ENCODE measurements around the gene CREB5.
"Not testable (repeated sequence)": the region's sequence is repeated elsewhere in the genome, so short reads cannot be mapped to it uniquely, and the experiment has no call there.

Gene CREB5, protein sequence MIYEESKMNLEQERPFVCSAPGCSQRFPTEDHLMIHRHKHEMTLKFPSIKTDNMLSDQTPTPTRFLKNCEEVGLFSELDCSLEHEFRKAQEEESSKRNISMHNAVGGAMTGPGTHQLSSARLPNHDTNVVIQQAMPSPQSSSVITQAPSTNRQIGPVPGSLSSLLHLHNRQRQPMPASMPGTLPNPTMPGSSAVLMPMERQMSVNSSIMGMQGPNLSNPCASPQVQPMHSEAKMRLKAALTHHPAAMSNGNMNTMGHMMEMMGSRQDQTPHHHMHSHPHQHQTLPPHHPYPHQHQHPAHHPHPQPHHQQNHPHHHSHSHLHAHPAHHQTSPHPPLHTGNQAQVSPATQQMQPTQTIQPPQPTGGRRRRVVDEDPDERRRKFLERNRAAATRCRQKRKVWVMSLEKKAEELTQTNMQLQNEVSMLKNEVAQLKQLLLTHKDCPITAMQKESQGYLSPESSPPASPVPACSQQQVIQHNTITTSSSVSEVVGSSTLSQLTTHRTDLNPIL

DNA sequence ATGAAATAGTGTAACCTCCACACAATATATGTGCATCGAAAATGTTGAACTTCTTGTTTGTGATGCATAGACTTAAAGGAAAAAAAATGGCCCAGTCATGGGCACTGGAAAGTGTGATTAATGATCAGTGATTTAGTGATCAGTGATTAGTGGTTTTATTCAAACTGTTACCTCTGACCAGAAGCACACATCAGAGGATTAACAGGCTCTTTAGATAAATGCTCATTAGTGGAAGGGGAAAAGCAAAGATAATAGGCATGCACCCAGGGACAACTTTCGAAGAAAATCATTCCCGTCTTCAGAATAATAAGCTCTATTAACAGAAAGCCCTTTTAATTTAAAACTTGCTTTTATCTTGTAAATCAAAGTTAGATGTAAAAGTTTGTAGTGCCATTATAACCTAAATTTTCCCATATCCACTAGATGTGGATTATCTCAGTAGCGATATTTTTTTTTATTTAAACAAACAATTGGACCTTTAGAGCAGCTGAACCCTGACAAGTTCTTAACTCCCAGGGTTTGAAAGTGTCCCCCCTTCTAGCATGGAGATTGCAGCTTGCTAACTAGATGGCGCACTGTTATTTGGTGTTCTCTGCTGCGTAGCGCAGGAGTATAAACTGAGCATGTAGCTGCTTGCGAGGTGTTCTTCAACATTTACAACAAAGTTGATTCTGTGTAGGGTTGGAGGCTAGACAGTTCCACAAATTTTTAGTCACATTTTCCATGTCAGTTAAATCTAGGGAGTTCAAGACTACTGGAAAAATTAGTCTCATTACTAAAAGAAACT, at the start of gene CREB5:
Gene CREB5 (plus strand): TSS at position 643 of the 787 bp plus-strand sequence. CDS start 397 bp downstream, outside the sequence.
- DNase-seq = no peak

DNA sequence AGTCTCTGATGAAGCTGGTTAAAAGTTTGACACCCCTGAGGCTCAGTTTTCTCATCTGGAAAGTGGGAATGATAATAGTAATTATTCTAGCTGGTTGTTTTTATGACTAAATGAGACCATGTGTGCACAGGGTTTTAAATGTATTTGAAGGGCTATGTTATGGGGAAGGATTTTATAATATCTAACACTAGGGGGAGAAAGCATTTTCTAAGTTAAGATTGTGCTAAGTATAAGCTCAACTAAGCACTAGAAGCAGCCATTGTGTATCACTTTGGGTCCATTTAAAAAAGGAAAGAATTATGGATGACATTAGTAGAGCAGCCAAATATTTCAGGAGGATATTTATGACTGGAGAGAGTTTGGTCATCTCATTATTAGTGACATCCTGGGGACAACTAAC, 49.5 kb upstream of the CREB5 start:
- no peak for DNase-seq

DNA sequence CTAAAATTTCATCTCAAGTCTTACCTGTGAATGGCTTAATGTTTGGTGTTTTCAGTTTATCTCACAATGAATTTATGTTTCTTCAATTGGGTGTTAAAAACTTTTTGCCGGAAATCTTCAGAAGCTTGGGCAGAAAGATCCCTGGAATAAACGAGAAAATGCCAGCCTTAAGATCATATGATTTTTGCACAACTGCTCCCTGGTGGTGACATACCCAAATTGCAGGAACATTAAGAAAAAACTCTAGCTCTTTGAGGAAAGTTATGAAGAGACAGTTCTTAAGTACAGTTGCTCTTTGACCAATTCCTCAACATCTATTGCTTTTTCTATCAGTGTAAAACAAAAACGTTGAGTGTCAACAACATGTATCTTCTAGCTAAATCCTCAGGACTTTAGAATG, 48.2 kb upstream of the CREB5 start:
- DNase-seq = no peak

DNA sequence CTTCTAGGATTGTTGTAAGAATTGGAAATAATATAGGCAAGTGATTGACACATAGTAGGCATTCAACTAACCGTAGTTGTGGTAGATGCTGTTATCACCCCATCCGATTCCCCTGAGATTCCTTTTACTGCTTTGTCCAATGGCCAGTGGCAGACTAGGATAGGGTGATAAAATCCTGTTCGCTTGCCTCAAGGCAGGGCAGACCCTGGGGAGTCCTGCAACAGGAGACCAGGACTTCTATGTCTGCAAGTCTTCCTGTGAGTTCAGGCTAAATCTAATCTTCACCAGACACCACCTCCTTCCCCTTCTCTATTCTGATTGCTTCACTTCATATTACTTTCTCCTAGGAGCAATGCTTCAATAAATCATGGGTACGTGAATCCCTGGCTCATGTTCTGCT, 42.8 kb upstream of the CREB5 start:
- DNase-seq = no peak

DNA sequence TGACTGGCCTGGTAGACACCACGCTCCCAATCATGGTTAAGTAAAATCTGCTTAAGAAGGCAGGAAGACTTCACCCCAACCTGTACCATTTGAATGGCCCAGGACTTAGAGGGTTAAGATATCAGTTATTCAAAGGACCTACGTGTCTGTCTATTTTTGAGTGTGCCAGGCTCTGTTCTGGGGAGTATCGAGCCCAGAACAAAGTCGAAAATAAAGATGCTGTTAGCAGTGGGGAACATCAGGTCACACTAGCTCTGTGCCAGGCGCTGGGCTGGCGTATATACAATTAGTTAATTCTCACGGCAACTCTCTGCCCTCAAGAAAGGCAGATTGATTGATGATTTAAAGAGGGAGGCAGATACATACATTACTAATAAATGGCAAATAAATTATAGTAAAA, 40.5 kb upstream of the CREB5 start:
- no peak for DNase-seq

DNA sequence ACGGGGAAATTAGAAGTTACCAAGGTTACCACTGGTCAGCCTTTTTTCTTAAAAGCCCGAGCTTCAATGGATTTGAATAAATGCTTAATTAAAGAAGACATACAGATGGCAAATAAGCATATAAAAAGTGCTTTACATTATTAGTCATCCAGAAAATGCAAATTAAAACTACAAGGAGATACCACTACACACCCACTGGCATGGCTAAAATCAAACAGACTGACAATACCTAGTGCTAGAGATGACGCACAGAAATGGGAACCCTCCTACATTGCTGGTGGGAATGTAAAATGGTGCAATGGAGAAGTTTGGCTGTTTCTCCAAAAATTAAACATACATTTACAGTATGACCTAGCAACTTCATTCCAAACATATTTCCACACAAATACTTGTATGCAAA, 38.3 kb upstream of the CREB5 start:
- no peak for DNase-seq

DNA sequence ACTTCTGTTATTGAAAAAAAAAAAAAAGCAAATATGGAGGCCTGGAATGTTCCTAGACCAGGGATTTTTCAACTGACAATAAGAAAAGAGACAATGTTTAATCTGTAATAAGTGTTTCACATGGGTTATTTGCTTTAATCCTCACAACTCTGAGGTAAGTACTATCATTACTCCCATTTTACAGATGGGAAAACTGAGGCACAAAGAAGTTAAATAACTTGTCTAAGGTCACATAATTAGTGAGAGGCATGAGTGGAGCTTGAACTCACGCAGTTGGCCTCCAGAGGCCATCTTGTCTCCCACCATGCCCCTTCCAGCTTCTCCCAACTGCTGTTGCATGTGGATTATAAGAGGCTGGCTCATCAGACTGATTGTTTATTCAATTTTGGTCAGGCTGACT, 36.6 kb upstream of the CREB5 start:
- DNase-seq = no peak

DNA sequence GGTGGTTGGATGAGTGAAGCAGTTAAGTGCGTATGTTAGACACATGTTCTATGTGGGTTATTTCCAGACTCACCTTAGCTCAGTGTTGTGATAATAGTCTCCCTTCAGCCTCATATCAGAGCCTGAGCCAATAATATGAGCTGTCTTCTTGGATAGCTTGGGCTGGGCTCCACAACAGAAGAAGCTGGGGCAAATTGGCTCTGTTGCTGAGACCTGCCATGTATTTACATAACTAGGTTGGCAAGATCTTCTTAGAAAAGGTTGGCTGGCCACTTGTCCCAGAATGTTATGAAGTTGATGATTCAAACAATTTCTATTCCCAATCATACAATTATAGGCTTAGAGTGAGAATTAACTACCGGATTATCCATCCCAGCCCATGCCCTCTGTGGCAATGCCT, 35.7 kb upstream of the CREB5 start:
- DNase-seq = no peak

DNA sequence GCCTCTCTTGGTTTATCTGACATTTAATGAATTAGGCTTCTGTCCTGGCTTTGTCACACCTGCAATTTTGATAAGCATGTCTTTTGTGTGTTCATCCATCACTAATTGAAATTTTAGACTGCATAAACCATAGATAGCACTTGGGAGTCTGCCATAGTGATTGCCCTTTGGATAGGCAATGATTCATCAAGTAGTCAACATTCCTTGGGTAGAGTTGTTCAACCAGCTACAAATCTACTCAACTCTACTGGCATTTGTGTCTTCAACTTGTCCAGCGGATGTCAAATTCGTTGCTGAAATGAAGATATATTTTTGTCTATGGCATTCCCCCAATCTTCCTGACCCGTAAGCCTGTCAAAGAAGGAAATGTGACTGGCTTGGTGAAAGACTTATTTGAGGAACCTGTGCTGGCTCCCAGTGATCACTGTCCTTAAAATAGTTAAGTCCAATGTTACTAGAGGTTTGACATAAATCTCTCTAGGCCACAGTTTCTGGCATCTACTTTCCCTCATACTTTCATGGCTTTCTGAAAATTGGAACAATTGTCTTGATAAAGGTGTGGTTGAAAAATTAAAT, 33.7 kb upstream of the CREB5 start:
- DNase-seq = no peak

DNA sequence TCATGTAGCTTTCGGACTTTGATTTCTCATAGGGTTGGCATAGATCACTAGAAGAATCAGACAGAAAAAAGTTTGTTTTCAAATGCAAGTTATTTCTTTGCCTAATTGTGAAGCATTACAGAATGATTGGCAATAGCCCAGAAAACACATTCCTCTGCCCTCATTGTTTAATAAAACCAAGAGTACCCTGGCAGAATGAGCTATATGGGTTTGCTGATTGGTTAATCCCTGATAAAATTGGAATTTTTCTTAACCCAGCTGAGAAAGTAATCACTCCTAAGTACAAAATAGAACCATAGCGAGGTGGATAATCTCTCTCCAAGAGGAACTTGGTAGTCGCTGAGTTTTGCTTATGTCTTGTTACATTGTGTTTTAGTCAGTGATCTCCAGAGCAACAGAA, 30.9 kb upstream of the CREB5 start:
- DNase-seq = no peak

DNA sequence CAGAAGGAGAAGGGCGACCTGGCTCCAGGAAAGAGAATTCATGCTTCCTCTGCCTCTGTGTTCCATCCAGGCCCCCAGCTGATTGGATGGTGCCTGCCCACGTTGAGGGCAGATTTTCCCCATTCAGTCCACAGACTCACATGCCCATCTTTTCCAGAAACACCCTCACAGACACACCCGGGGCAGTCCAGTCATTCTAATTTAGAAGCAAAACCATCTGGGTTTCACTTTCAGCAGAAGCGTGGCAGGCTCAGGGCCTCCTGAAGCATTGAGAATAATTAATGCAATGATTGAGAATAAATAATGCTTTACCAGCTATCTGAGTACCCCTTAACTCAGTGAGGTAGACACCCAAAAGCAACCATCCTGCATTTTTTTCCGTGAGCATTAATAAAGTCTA, 30.2 kb upstream of the CREB5 start:
- DNase-seq = no peak

DNA sequence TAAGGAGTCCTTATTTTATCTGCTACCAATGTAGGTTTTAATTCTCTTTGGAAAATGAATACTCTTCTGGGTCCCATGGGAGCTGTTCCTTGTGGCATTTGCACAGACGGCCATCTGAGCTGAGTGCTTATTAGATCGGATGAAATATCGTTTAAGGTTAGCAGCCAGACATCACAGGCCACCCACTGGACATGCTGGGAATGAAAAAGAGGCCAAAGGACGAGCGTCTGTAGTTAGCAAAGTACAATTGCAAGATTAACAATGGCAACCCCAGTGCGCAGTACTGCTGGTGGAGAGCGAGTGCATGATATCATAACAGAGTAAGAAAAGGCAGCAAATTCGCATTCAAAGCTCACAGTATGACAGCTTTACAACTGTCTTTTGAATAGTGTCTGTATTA, 28.3 kb upstream of the CREB5 start:
- no peak for DNase-seq

DNA sequence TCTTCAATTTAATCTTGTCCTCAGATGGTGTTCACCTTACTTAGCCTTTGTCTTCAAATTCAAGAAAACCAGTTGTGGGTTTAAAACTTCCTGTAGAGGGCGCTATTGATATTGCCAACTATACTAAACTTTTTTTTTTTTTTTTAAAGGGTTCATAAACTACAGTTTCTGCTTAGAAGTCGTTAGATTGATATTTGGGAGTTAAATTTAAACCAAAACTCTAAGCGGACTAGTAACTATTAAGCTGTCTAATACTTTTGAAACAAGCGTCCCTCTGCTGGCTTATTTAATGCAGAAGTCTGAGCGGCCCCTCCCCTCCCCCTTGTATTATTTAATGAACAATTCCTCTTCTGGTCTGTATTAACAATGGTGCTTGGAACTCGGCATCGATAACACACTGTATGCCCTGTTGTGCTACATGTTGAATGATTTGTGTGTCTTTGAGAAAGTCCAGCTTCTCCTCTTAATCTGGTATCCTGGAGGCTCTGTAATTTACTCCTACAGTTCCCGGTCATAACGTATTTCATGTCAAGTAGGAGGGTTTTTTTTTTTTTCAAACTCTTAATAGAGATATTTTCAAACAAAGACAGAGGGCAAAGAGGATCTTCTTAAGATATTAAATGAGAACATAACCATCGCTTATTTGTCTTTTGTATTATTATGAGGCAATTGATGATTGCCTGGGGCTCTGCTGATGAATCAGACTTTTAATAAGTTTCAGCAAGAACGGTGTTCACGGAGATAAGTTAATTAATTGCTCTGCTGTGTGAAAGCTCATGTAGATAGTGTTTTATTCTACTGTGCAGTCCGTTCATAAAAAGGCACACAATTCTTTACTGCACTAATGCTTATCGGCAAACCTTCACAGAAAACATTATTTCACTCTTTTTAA, 22.6 kb upstream of the CREB5 start:
- DNase-seq = peak; percentile 83

DNA sequence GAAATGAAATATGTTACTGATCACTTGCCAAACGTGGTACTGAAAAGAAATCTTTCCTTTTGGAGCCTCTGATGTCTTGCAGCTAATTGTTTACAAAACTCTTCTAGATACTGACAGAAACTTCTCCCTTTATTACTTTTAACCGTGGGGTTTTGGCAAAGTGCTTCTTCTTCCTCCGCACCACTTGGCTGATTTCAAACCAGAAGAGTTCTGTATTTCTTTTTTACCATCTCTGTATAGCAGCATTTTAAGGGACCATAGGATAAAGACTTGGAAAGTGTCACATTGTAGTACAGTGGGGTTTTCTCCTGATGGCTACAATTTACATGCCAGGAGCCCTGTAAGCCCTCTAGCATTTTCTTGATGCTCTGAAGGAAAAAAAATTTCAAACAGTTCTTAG, 21.9 kb upstream of the CREB5 start:
- DNase-seq = no peak

DNA sequence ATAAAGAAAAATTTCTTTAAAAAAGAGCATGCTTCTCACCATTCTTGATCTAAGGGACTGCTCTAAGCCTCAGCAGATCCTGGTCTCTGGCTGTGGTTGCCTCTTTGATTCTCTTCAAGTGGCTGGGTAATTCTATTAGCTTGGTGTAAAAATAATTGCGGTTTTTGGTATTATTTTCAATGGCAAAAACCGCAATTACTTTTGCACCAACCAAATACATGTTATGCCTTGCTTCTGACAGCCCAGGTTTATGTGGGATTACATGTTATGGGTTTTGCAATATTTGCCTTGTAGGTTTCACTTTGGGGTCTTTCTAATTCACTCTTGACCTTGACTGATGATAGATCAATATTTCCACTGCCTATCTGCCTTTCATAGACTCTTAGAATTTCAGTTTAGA, 20.0 kb upstream of the CREB5 start:
- DNase-seq = no peak

DNA sequence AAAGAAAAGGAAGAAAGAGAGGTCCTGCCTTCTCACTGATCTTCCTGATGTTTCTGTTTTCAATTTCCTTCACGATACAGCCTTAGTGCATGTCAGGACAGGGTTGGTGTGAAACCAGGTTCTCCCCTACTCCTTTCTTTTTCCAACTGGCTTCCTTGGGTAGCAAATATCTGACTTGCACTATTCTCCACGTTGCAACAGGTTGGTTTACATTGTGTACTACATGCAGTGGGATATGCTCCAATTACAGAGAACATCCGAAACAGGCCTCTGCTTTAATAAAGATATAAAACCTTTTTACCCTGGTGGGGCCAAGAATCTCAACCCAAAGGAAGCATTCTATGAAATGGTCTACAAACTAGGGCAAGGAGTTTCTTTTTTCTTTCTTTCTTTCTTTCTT, 16.9 kb upstream of the CREB5 start:
- no peak for DNase-seq

DNA sequence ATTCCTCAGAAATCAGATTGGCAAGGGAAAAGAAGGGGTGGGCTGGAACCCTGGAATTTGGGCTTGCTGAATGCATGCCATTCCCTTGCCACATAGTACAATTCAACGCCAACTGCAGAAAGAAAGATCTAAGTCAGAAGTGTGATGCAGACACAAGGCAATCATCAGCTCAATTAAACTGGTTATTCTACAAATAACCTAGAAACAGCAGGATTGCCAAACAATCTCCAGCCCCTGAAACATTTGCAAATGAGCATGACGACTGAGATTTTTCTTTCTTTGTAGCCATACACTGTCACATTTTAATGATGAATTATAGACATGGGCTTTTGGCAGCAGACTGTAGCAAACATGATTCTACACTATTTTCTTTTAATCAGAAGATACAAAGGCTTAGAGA, 16.5 kb upstream of the CREB5 start:
- DNase-seq = no peak

DNA sequence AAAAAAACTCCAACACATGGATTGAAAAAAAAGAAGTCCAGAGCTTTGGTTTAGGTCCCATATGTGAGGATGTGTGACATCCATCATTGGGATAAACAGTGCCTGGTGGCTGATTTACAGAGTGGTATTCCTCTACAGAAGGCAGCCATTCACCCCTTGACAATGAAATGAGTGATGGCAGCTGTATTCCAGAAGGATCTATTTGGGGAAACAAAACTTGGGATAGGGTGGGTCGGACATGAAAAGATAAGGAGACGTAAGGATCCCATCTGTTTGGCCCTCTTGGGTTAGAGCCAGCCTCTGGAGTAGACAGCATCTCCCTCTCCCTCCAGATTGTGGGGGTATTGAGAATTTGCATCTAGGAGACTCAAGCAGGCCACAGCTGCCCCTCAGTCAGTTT, 15.2 kb upstream of the CREB5 start:
- DNase-seq = no peak

DNA sequence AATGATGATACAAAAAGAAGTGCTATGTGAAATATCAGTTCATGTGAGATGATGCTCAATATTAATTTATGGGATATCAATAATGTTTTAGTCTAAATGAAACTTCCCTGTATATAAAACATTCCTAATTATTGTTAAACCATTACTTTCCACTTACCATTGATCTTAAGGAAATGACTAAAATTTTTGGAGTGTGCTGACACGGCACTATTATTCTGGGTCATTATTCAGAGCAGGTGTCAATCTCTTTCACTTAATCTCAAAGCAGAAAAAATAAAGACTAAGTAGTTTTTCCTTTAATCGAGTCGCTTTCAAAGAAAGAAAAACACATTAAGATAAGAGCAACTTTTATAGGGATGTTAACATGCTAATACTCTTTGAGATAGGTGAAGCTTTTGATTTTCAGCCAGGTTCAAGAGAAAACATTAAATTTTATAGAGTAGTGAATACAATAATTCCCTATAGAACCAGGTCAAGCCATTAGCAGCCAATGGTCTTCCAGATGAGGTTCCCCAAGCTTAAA, 11.4 kb upstream of the CREB5 start:
- no peak for DNase-seq

DNA sequence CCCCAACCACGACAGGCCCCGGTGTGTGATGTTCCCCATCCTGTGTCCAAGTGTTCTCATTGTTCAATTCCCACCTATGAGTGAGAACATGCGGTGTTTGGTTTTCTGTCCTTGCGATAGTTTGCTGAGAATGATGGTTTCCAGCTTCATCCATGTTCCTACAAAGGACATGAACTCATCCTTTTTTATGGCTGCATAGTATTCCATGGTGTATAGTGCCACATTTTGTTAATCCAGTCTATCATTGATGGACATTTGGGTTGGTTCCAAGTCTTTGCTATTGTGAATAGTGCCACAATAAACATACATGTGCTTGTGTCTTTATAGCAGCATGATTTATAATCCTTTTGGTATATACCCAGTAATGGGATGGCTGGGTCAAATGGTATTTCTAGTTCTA, 10.8 kb upstream of the CREB5 start:
- DNase-seq = not testable (repeated sequence)

DNA sequence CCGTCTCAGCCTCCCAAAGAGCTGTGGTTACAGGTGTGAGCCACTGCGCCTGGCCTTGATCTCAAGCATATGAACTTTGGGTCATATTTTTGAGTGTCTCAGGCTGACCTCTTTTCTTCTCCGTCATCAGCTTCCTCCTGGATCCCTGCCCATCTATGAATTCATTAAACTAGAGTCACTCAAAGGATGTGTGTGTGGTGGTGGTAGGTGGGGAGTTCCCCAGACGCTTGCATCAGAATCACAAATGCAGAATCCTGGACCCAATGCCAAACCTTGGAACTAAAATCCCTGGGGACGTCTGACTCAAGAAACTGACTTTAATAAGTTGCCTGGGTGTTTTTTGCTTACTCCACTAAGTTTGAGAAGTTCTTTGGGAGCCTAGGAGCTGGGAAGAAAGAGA, 6.7 kb upstream of the CREB5 start:
- no peak for DNase-seq

DNA sequence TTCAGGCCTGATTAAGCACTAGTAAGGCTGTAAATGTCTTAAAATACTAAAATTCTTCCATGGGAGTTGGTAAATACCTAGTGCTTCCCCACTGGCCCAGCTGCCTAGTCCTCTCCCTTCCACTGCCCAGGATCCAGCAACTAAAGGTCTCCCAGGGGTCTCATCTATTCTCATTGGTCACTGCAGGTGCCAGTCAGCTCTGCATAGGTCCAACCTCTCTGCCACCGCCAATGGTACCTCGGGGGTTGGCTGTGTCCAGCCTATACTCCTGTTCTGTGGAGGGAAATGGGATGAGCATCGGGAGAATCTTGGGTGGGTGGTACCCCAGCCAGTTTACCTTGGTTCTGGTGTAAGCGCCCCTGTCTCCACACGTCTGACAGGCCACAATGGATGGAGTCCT, 6.1 kb upstream of the CREB5 start:
- DNase-seq = no peak

DNA sequence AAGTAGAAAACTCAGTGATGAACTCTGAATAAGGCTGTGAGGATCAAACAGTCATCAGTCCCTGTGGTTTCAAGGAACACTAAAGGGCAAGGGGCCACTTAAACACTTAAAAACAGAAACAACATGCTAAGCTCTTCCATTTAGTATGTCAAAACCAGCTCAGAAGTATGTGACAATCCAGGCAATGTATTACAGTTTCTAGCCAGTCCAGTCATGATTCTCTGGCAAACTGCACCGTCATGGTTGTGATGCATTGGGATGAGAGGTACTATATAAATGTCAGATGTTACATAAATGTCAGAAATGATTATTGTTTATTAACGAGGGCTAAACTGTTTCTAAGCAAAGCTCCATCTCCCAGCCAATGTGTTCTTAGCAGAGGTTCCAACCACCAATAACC, 4.7 kb upstream of the CREB5 start:
- no peak for DNase-seq
